GM13976 (cell line): ENCODE measurements around the gene ZBTB45.

ENCODE experiments used
- DNase-seq: peaks from one replicate; pipeline ENCODE4 v3.0.0; 2012; ENCODE audit warnings: low spot score
- CTCF ChIP-seq: IDR thresholded peaks from 2 replicates; pipeline ENCODE4 v1.5.1; 2012; ENCODE audit warnings: borderline replicate concordance, mild to moderate bottlenecking; ENCODE audit not compliant: insufficient read depth; ENCODE audit errors: extremely low read depth, missing control alignments, control extremely low read depth
- in situ Hi-C: fragments of 300-500 bp; cut with MboI; formaldehyde crosslinking; loops from one replicate; pipeline ENCODE4 v1.12.0; 2022; ENCODE audit warnings: low sequenced_read_pairs, mixed read lengths, inconsistent platforms; ENCODE audit not compliant: unreplicated experiment

ZBTB45 gene

GRCh38 chr19:58518256-58519086, 1.1 kb downstream of the ZBTB45 start:
- TF ChIP-seq CTCF: no peak
- in situ Hi-C loops: no loop called here
- no peak for DNase-seq

GRCh38 chr19:58516964-58517833, 2.4 kb downstream of the ZBTB45 start:
- in situ Hi-C loops: no loop called here
- no peak for DNase-seq
- no peak for TF ChIP-seq CTCF

- DNase-seq: no peak
- in situ Hi-C loops: no loop called here
- no peak for TF ChIP-seq CTCF
These were observed 3.3 kb downstream of the ZBTB45 start for GRCh38 chr19:58516246-58516836.

DNA sequence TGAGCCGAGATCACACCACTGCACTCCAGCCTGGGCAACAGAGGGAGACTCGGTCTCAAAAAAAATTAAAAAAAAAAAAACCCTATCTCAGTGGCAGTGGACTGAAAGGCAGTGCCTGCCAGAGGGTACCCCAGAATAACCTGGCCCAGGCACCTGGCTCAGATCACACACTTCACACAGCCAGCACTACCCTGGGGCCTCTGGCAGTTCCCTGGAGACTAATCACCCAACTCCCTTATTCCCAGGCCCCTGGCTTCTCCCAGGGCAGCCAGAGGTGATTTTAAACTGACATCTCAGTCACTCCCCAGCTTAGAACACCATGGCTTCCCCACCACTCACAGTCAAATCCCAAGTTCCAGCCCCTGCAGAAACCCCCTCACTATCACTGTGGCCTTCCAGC, 4.4 kb downstream of the ZBTB45 start:
- no peak for TF ChIP-seq CTCF
- in situ Hi-C loops: no loop called here
- DNase-seq: no peak

- in situ Hi-C loops: no loop called here
- no peak for DNase-seq
- no peak for TF ChIP-seq CTCF
These were observed 5.0 kb downstream of the ZBTB45 start for GRCh38 chr19:58514564-58515022.
